ENCODE data around the gene SDR9C7.

DNA sequence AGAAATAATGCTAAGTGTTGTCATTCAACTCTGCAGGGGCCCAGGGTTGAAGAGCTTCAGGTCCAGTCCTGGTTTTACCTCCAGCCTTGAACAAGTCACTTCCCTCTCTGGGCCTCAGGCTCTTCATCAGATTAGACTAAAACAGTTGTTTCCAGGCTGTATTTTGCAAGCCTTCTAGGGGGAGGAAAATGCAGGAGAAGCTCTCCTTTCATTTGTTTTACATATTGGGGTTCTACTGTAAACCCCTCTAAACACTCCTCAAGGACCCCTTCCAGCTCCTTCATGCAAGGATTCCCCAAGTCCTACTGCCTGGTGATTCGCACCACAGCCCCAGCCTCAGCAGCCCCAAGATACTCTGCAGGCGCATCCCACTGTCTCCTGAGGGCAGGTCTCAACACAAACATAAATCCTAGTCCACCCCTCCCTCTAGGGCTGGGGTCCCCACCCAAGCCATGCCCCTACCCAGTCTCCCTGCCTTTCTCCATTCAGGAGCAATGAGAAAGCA, 2.7 kb downstream of the SDR9C7 start:
- no peak for TF ChIP-seq EP300 (conservative IDR thresholded peaks at IDR 0.05; ENCODE audit: poor library complexity, severe bottlenecking)
- TF ChIP-seq, protein P1, sequence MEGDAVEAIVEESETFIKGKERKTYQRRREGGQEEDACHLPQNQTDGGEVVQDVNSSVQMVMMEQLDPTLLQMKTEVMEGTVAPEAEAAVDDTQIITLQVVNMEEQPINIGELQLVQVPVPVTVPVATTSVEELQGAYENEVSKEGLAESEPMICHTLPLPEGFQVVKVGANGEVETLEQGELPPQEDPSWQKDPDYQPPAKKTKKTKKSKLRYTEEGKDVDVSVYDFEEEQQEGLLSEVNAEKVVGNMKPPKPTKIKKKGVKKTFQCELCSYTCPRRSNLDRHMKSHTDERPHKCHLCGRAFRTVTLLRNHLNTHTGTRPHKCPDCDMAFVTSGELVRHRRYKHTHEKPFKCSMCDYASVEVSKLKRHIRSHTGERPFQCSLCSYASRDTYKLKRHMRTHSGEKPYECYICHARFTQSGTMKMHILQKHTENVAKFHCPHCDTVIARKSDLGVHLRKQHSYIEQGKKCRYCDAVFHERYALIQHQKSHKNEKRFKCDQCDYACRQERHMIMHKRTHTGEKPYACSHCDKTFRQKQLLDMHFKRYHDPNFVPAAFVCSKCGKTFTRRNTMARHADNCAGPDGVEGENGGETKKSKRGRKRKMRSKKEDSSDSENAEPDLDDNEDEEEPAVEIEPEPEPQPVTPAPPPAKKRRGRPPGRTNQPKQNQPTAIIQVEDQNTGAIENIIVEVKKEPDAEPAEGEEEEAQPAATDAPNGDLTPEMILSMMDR (IDR thresholded peaks at IDR 0.05; ENCODE audit: poor library complexity, severe bottlenecking): no peak
- TF ChIP-seq POLR2AphosphoS5 (IDR thresholded peaks at IDR 0.05): no peak
- no peak for TF ChIP-seq TAF1 (IDR thresholded peaks at IDR 0.05; ENCODE audit: low read depth)
- TF ChIP-seq EZH2 (IDR thresholded peaks at IDR 0.05; ENCODE audit: borderline replicate concordance, insufficient read depth, low read length, poor library complexity, severe bottlenecking): no peak
- TF ChIP-seq REST (IDR thresholded peaks at IDR 0.05; ENCODE audit: borderline replicate concordance): no peak
- no peak for TF ChIP-seq RAD21 (conservative IDR thresholded peaks at IDR 0.05)
- no peak for TF ChIP-seq MXI1 (conservative IDR thresholded peaks at IDR 0.05; ENCODE audit: poor library complexity, severe bottlenecking)

All from neural cell (in vitro differentiated cells).